GM20000 (cell line): ENCODE measurements around the gene UAP1.
"Not testable (repeated sequence)": the region's sequence is repeated elsewhere in the genome, so short reads cannot be mapped to it uniquely, and the experiment has no call there.

Experiments used
- DNase-seq: peaks from one replicate; pipeline ENCODE4 v3.0.0; 2012; ENCODE audit warnings: low spot score
- CTCF ChIP-seq: IDR thresholded peaks from 2 replicates; pipeline ENCODE4 v1.5.1; 2012; ENCODE audit warnings: mild to moderate bottlenecking, control low read depth; ENCODE audit errors: extremely low read depth, missing control alignments

The UAP1 gene

DNA sequence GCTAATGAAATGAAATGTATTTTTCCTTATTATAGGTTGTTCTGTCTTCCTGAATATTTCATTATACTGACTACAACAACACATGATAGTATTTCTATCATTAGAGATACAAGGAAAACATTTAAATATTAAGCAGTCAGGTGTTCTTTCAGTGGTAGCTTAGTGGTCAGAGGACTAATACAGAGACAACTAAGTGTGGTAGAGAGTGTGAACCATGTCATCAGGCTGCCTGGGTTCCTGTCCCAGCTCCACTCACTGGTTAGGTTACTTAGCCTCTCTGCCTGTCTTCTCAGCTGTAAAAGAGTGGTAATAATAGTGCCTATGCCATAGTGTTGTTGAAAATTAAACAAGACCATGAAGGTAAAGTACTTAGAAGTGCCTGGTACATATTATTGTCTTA is 3.9 kb downstream of the UAP1 start:
- peak; percentile 13 for DNase-seq
- no peak for TF ChIP-seq CTCF

DNA sequence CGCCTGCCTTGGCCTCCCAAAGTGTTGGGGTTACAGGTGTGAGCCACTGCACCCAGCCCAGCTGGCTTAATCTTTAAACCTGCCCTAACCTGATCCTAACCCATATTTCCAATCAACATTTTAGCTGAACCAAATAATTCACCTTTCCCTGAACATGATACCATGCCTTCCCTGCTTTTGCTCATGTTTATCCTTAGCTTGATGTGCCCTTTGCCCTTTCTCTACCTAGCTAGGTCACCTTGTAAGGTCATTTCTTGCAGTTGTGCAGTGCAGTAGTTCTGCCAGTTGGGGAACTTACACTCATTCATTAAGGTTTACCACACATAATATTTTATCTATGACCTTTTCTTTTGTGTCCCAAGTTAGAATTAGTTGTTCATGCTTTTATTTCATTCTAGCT is 5.3 kb downstream of the UAP1 start:
- no peak for TF ChIP-seq CTCF
- no peak for DNase-seq

DNA sequence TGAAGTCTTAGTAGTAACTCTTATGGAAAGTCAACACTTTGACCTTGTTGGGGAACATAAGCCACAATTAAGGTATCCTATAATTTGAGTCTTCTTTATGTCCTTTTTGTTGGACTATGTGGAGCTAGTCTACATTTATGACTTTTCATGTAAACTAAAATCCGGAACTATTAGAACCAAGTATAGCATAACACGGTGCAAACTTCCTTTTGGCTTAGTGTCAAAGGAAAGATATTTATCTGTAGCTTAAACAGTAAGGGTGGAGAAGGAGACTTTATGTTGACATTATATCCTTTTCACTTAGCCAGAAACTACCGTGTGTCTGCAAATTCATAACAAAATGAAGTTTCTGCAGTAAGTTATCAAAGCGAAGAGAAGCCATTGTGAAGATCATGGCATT is 7.3 kb downstream of the UAP1 start:
- no peak for DNase-seq
- no peak for TF ChIP-seq CTCF

DNA sequence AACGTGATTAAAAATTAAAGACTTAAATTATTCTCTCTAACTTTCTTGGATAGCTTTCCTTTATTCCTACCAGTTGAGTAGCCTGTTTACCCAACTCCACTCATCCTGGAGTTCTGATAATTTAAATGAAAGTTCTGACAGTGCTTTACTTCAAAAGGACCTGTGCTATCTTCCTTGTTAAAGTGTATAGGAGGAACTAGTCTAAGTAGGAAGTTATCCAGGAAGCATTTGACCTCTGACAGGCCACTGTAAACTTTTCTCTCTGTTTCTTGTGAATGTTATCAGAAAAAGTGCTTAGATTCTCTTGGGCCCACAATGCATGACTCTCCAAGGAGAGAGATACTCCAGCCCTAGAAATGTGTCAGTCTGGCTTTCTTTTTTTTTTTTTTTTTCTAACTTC is 9.2 kb downstream of the UAP1 start:
- TF ChIP-seq CTCF, result no peak
- DNase-seq, result no peak

DNA sequence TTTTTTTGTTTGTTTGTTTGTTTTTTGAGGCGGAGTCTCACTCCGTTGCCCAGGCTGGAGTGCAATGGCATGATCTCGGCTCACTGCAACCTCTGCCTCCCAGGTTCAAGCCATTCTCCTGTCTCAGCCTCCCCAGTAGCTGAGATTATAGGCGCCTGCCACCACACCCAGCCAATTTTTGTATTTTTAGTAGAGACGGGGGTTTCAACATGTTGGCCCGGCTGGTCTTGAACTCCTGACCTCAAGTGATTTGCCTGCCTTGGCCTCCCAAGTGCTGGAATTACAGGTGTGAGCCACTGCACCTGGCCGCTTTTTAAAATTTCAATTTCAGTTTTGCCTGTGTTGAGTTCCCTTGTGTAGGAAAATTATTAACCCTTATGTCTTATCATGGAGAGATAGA is 9.6 kb downstream of the UAP1 start:
- DNase-seq, result not testable (repeated sequence)

DNA sequence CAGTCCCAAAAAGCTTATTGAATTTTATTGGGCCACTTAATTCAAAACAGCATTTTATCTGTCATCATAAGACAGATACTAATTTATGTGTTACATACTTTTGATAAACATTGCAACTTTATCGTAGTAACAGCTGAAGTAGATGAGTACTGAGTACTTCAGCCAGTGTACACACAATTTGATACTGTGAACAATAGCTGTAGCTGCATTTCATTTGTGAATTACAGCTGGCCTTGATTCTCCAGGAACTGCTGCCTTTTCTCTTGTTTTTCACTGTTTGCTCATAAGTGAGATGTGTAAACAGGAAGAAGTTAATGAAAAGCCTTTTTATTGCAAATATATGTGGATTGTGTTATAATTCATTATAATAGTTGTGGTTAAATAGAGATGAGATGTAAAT is 10.2 kb downstream of the UAP1 start:
- no peak for DNase-seq
- TF ChIP-seq CTCF, result no peak

- DNase-seq, result no peak
- TF ChIP-seq CTCF, result no peak
Measured at GRCh38 chr1:162573136-162573535, 11.6 kb downstream of the UAP1 start.

DNA sequence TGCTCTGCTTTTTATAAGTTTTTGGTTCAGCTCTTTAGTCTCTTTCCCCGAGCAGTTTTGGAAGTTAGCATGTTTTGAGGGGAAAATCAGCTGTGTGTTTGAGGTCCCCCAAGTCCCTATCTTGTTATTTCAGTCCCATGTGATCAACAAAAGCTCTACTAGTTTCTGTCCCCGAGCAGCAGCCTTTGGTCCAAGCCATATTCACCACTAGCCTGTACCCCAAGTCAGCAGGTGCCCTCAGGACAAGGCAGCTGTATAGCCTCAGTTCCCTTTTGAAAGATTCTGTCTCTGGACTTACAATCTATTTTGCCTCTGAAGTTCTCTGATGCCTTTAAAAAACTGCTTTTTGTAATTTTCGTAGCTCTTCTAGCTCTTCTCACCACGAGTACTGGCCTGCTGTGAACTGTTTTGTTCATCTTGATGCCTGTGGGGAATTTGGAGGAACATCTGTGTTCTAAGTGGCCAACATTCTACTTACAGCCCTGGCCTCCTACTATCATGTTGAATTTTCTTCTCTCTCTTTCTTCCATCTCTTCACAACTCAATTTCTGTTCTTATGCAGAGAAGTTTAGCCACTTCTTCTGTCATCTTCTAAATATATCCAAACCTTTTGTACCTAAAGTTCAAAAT is 16.7 kb downstream of the UAP1 start:
- DNase-seq, result no peak
- no peak for TF ChIP-seq CTCF
